HG03432 (cell line): ENCODE measurements around the gene LY6G5C.

ENCODE experiments used
- ATAC-seq: cut with Tn5 transposase; IDR thresholded peaks from one replicate; pipeline ENCODE4 v1.9.1; 2021; ENCODE audit warnings: mild to moderate bottlenecking, moderate library complexity; ENCODE audit not compliant: unreplicated experiment

LY6G5C gene

DNA sequence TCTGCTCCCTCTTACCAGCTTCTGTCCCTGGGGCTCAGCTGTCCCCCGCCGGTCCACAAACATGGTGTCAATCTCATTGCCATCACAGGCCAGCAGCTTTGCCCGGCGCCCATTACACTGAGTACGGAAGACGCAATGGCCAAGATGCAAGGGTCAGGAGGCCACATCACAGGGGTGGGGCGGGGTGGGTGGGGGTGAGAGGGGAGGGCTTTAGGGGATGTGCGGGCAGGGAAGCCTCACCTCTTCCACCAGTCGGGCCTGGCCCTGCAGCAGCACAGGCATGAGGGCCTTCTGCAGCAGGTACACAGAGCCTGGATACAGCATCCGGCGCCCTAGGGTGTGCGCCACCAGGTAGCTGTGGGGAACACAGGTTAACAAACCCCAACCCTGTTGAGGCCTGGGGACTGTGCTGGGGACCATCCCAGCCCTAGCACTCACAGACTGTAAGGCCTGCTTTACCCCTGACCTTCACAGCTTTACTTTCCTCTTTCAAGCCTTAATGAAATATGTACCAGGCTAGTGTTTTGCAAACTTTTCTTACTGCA lies 10.8 kb upstream of the LY6G5C start:
- no peak for ATAC-seq

- ATAC-seq, result no peak
These were observed 10.2 kb upstream of the LY6G5C start for GRCh38 chr6:31691078-31691463.

DNA sequence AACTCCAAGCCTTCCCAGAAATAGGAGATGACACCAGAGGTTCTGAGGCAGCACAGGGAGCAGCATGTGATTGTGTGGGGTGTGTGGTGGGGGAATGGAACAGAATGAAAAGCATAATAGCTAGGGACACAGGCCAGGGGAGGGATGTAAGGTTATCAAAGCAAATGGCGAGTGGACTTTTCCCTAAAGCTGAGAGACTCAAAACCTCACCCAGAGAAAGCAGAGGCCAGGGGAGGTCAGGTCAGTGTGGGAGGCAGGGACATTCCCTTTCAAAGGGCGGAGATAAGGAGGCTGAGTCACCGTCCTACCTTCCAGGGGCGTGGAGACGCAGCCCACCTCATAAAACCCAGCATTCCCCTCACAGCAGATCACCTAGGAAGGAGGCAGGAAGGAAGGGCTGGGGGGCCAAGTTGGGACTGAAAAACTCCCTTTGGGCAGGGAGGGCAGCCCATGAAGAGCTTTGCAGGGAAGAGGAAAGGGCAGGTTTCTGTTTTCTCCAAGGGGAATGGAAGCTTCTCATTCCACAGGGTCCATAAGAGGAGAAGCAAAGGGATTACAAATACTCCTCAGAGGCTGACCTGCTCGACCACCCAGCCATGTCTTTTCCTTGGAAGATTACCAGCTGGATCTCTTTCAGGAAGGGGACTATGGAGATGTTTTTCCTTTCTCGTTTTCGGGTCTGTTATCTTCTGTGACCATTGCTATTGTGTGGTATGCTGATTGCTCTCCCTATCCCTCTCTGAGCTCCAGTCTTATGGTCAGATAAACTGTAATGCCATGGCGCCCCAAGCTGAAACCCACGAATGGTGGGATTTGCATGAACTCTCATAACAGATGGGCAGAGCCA lies 9.6 kb upstream of the LY6G5C start:
- no peak for ATAC-seq

- no peak for ATAC-seq
These were observed 8.6 kb upstream of the LY6G5C start for GRCh38 chr6:31689249-31690110.

DNA sequence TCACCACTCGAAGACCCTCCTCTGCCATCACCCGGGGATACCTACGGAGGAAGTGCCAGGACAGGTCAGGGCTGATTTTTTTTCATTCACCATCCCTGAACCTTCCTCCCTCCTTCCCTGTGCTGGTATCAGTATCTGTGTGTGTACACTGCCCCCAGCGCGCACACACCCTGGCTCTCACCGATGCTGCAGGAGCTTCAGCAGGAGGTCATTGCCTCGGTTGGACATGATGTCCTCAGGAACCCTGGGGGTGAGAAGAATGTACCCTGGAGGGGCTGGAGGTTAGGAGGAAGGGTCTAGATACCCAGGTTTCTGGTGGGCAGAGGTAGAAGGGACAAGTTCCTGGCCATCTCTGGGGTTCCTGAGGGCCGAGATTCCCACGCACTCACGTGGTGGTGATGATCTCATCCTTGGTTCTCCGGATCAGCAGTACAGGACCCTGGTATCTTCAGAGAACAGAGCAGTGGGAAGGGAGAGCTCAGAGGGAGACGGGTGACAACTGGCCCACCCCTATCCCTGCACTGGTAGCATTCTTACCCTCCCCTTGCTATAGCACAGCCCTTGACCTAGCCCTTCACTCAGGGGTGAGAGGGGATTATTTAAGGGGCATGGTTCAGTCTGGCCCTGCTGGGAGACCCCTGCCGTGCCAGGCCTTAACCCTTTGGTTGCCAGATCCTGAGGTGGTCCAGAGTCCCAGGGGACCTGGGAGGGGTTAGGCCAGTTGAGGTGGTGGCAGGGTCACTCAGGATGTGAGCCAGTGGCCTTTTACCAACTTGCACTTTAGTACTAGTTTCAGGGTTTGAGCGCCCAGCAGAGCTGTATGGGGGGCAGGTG lies 7.2 kb upstream of the LY6G5C start:
- ATAC-seq, result no peak

- ATAC-seq, result no peak
These were observed 6.5 kb upstream of the LY6G5C start for GRCh38 chr6:31687321-31687720.

- no peak for ATAC-seq
These were observed 5.6 kb upstream of the LY6G5C start for GRCh38 chr6:31686483-31686882.

DNA sequence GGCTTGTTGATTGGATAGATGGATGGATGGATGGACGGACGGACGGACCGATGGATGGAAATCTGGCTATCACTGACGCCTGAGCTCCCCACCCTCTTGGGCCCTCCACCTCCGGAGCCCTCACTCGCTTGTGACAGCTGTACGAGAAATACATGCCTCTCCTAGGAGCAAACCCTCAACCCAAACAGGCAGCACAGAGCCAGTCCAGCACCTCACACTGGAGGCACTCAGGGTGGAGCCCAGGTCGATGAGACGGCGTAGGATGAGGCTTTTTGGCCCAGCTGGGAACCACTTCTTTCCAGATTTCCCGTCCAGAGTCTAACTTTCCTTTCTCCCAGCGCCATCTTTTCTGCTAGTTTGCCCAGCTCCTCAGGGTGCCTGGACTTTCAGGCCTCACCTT lies 2.7 kb upstream of the LY6G5C start:
- no peak for ATAC-seq

DNA sequence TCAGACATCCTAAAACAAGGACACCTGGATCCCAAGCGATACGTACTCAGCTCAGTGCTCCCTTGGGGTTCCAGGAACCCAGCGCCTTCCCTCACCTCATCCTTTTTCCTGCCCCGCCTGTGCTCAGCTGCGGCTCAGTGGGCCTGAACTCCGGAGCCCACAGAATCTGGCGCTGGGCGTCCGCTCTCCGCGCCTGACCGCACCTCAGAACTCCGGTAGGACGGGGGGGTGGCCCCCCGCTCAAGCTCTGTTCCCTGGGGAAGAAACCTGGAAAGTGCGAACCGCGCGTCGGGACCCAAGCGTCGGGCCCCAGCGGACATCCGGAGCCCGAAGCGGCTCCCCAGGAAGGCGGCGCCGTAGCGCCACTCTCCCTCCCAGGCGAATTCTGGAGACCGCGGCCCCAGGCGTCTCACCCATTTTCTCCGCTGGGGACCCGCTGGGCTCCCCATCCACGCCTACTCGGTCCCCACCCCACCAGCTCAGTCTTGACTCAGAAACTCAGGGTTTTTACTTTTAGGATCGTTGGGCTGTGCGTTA lies 336 bp upstream of the LY6G5C start:
- no peak for ATAC-seq

DNA sequence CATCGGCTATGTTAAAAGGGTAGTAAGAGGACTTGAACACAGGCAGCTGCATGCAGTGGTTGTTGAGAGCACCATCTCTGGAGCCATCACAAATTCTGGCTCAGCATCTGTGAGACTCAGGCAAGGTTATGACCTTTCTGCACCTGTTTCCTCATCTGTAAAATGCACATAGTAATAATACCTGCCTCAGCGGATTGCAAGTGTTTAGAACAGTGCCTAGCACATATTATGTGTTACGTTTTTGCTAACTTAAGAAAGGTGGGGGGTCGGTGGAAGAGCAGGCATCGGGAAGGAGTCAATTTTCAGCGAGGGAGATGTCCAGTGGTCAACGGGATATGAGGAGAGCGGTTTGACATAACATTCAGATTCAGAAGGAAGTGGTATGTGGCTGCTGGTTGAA lies 2.9 kb downstream of the LY6G5C start:
- ATAC-seq, result no peak

GRCh38 chr6:31676904-31677303 lies 4.0 kb downstream of the LY6G5C start:
- ATAC-seq, result no peak

- ATAC-seq, result no peak
These were observed 4.5 kb downstream of the LY6G5C start for GRCh38 chr6:31676322-31676903.

GRCh38 chr6:31669676-31670075 lies 11.2 kb downstream of the LY6G5C start, which contains the start of gene LY6G5B:
Gene LY6G5B, plus strand, starts transcription at chr6:31669976. Its CDS starts 975 bp downstream, at chr6:31670951.
- no peak for ATAC-seq

- no peak for ATAC-seq
These were observed 14.4 kb downstream of the LY6G5C start for GRCh38 chr6:31666337-31666965.

GRCh38 chr6:31665501-31666336 lies 15.1 kb downstream of the LY6G5C start, which contains the start of gene CSNK2B:
Gene CSNK2B, plus strand, starts transcription at chr6:31666080. Its CDS starts 752 bp downstream, at chr6:31666832.
- ATAC-seq, result peak; percentile 80

DNA sequence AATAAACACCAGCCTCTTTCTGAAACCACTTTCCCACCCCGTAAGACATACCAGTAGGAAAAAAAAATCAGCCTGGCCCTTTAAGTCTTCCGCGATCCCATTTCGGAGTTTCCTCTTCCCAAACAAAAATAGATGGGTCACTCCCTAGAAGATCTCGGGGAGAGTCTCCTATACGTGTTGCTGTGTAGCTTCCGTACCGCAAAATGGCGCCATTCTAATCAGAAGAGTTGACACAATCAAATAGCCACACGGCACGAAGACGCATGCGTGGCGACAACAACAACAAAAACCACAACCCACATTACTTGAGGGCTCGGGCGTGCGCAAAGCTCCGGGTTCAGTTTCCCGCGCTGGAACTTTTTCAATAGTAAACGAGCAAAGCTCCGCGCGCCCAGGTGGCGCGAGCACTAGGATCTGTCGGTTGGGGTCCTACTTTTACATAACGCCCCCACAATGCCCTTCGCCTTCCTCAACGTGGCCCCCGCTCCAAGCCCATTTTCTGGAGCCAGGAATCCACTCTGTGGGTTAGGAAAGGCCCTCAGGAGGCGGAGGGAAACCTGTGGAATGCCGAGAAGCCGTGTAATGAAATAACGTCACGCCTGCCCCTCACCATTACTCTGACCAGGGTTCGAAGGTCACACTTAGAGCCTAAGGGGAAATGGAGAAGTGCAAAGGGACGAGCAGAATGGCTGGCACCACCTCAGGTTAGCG lies 15.9 kb downstream of the LY6G5C start, which contains the start of gene GPANK1:
TSS of gene GPANK1 (minus strand) at position 208 of the 711 bp plus-strand sequence. CDS start 519 bp downstream, outside the sequence.
- ATAC-seq, result peak; percentile 33

GRCh38 chr6:31663961-31664789 lies 16.7 kb downstream of the LY6G5C start:
- ATAC-seq, result no peak
